ENCODE results near the gene PLXNA2.

PLXNA2 gene

GRCh38 chr1:208142590-208143382, 101.4 kb downstream of the PLXNA2 start:
- Histone ChIP-seq H3K4me2 (ENCODE audit: low read length) (no peak overlapping the region), H3K9ac (ENCODE audit: low read depth, low read length) (no peak overlapping the region), H3K27me3 (ENCODE audit: control insufficient read depth, insufficient read depth, low read length) (no peaks in the 10 kb centered on the region), H3K9me3 (replicated peaks; ENCODE audit: low read length) (no peaks in the 10 kb centered on the region), H3K4me3 (ENCODE audit: low read length) (no peak overlapping the region), H3K4me1 (ENCODE audit: control insufficient read depth, insufficient read depth, low read length) (no peaks in the 10 kb centered on the region), H3K36me3 (ENCODE audit: insufficient read depth, low read length) (peaks cover 84% of the 10 kb centered on the region)

- no peaks in the 10 kb centered on the region for H3K27me3 ChIP-seq (ENCODE audit: control insufficient read depth, insufficient read depth, low read length)
- H3K36me3 ChIP-seq (ENCODE audit: insufficient read depth, low read length), result peaks cover 84% of the 10 kb centered on the region
- H3K4me1 ChIP-seq (ENCODE audit: control insufficient read depth, insufficient read depth, low read length), result peaks cover 9% of the 10 kb centered on the region
Observed at GRCh38 chr1:208141610-208142192, 102.5 kb downstream of the PLXNA2 start.

GRCh38 chr1:208139434-208140045, 104.6 kb downstream of the PLXNA2 start:
- Histone ChIP-seq H3K9me3 (replicated peaks; ENCODE audit: low read length) (no peaks in the 10 kb centered on the region), H3K4me1 (ENCODE audit: control insufficient read depth, insufficient read depth, low read length) (peaks cover 19% of the 10 kb centered on the region), H3K9ac (ENCODE audit: low read depth, low read length) (no peak overlapping the region), H3K27me3 (ENCODE audit: control insufficient read depth, insufficient read depth, low read length) (no peaks in the 10 kb centered on the region), H3K36me3 (ENCODE audit: insufficient read depth, low read length) (peaks cover 82% of the 10 kb centered on the region), H3K4me3 (ENCODE audit: low read length) (no peak overlapping the region), H3K4me2 (ENCODE audit: low read length) (no peak overlapping the region)

More at GRCh38 chr1:208141610-208142192, 102.5 kb downstream of the PLXNA2 start:
- Histone ChIP-seq H3K9ac (ENCODE audit: low read depth, low read length) (no peak overlapping the region), H3K9me3 (replicated peaks; ENCODE audit: low read length) (no peaks in the 10 kb centered on the region), H3K4me2 (ENCODE audit: low read length) (no peak overlapping the region), H3K4me3 (ENCODE audit: low read length) (no peak overlapping the region)

GRCh38 chr1:208137193-208137592, 107.0 kb downstream of the PLXNA2 start:
- Histone ChIP-seq H3K4me1 (ENCODE audit: control insufficient read depth, insufficient read depth, low read length) (peaks cover 23% of the 10 kb centered on the region), H3K27me3 (ENCODE audit: control insufficient read depth, insufficient read depth, low read length) (no peaks in the 10 kb centered on the region), H3K4me2 (ENCODE audit: low read length) (no peak overlapping the region), H3K36me3 (ENCODE audit: insufficient read depth, low read length) (peaks cover 80% of the 10 kb centered on the region), H3K4me3 (ENCODE audit: low read length) (no peak overlapping the region), H3K9me3 (replicated peaks; ENCODE audit: low read length) (no peaks in the 10 kb centered on the region), H3K9ac (ENCODE audit: low read depth, low read length) (no peak overlapping the region)

- Histone ChIP-seq H3K9me3 (replicated peaks; ENCODE audit: low read length) (no peaks in the 10 kb centered on the region), H3K4me3 (ENCODE audit: low read length) (no peak overlapping the region), H3K4me1 (ENCODE audit: control insufficient read depth, insufficient read depth, low read length) (peaks cover 23% of the 10 kb centered on the region), H3K27me3 (ENCODE audit: control insufficient read depth, insufficient read depth, low read length) (no peaks in the 10 kb centered on the region), H3K9ac (ENCODE audit: low read depth, low read length) (no peak overlapping the region), H3K36me3 (ENCODE audit: insufficient read depth, low read length) (peaks cover 79% of the 10 kb centered on the region), H3K4me2 (ENCODE audit: low read length) (no peak overlapping the region)
Observed at GRCh38 chr1:208136459-208137182, 107.6 kb downstream of the PLXNA2 start.

DNA sequence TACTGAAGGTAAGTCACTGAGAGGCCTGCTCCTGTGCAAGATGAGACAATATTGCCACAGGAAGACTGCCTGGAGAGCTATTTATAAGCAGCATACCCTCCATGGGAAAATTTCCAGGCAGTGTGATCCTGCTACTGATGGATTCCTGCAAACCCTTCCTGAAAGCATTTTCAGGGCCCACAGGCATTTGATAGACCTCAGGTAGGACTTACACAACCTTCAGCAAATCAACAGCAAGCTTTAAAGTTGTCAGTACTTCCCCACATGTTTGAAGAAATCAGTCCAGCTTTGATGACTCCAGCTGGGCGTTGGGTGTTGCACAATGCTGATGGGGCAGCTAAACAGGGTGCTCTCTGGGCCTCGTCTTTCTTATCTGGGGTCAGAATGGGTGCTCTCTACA, 108.8 kb downstream of the PLXNA2 start:
- Histone ChIP-seq H3K4me3 (ENCODE audit: low read length) (no peak overlapping the region), H3K9me3 (replicated peaks; ENCODE audit: low read length) (no peaks in the 10 kb centered on the region), H3K36me3 (ENCODE audit: insufficient read depth, low read length) (peaks cover 79% of the 10 kb centered on the region), H3K27me3 (ENCODE audit: control insufficient read depth, insufficient read depth, low read length) (no peaks in the 10 kb centered on the region), H3K4me2 (ENCODE audit: low read length) (no peak overlapping the region), H3K4me1 (ENCODE audit: control insufficient read depth, insufficient read depth, low read length) (peaks cover 23% of the 10 kb centered on the region), H3K9ac (ENCODE audit: low read depth, low read length) (no peak overlapping the region)

- H3K4me3 ChIP-seq (ENCODE audit: low read length), result no peak overlapping the region
- H3K9me3 ChIP-seq (replicated peaks; ENCODE audit: low read length), result no peaks in the 10 kb centered on the region
- peaks cover 23% of the 10 kb centered on the region for H3K4me1 ChIP-seq (ENCODE audit: control insufficient read depth, insufficient read depth, low read length)
- H3K9ac ChIP-seq (ENCODE audit: low read depth, low read length), result no peak overlapping the region
- H3K27me3 ChIP-seq (ENCODE audit: control insufficient read depth, insufficient read depth, low read length), result no peaks in the 10 kb centered on the region
- no peak overlapping the region for H3K4me2 ChIP-seq (ENCODE audit: low read length)
- H3K36me3 ChIP-seq (ENCODE audit: insufficient read depth, low read length), result peaks cover 78% of the 10 kb centered on the region
Observed at GRCh38 chr1:208134491-208134890, 109.7 kb downstream of the PLXNA2 start.

GRCh38 chr1:208133355-208133754, 110.8 kb downstream of the PLXNA2 start:
- Histone ChIP-seq H3K9me3 (replicated peaks; ENCODE audit: low read length) (no peaks in the 10 kb centered on the region), H3K27me3 (ENCODE audit: control insufficient read depth, insufficient read depth, low read length) (no peaks in the 10 kb centered on the region), H3K4me1 (ENCODE audit: control insufficient read depth, insufficient read depth, low read length) (peaks cover 23% of the 10 kb centered on the region), H3K9ac (ENCODE audit: low read depth, low read length) (no peak overlapping the region), H3K36me3 (ENCODE audit: insufficient read depth, low read length) (peaks cover 77% of the 10 kb centered on the region), H3K4me2 (ENCODE audit: low read length) (no peak overlapping the region), H3K4me3 (ENCODE audit: low read length) (no peak overlapping the region)

GRCh38 chr1:208132287-208132882, 111.8 kb downstream of the PLXNA2 start:
- peaks cover 20% of the 10 kb centered on the region for H3K4me1 ChIP-seq (ENCODE audit: control insufficient read depth, insufficient read depth, low read length)
- H3K4me3 ChIP-seq (ENCODE audit: low read length), result no peak overlapping the region
- no peaks in the 10 kb centered on the region for H3K27me3 ChIP-seq (ENCODE audit: control insufficient read depth, insufficient read depth, low read length)
- H3K4me2 ChIP-seq (ENCODE audit: low read length), result no peak overlapping the region
- no peak overlapping the region for H3K9ac ChIP-seq (ENCODE audit: low read depth, low read length)
- peaks cover 68% of the 10 kb centered on the region for H3K36me3 ChIP-seq (ENCODE audit: insufficient read depth, low read length)
- no peaks in the 10 kb centered on the region for H3K9me3 ChIP-seq (replicated peaks; ENCODE audit: low read length)

GRCh38 chr1:208131621-208132286, 112.4 kb downstream of the PLXNA2 start:
- Histone ChIP-seq H3K4me1 (ENCODE audit: control insufficient read depth, insufficient read depth, low read length) (peaks cover 15% of the 10 kb centered on the region), H3K27me3 (ENCODE audit: control insufficient read depth, insufficient read depth, low read length) (no peaks in the 10 kb centered on the region), H3K4me3 (ENCODE audit: low read length) (no peak overlapping the region), H3K4me2 (ENCODE audit: low read length) (no peak overlapping the region), H3K9me3 (replicated peaks; ENCODE audit: low read length) (no peaks in the 10 kb centered on the region), H3K9ac (ENCODE audit: low read depth, low read length) (no peak overlapping the region), H3K36me3 (ENCODE audit: insufficient read depth, low read length) (peaks cover 61% of the 10 kb centered on the region)
